NCI-H2227 (cell line): ENCODE data around the gene E2F4.

Source experiments
- DNase-seq: peaks from one replicate; lab custom pipeline; 2025; ENCODE audit not compliant: unreplicated experiment; lab: John Stamatoyannopoulos, UW

Gene E2F4

DNA sequence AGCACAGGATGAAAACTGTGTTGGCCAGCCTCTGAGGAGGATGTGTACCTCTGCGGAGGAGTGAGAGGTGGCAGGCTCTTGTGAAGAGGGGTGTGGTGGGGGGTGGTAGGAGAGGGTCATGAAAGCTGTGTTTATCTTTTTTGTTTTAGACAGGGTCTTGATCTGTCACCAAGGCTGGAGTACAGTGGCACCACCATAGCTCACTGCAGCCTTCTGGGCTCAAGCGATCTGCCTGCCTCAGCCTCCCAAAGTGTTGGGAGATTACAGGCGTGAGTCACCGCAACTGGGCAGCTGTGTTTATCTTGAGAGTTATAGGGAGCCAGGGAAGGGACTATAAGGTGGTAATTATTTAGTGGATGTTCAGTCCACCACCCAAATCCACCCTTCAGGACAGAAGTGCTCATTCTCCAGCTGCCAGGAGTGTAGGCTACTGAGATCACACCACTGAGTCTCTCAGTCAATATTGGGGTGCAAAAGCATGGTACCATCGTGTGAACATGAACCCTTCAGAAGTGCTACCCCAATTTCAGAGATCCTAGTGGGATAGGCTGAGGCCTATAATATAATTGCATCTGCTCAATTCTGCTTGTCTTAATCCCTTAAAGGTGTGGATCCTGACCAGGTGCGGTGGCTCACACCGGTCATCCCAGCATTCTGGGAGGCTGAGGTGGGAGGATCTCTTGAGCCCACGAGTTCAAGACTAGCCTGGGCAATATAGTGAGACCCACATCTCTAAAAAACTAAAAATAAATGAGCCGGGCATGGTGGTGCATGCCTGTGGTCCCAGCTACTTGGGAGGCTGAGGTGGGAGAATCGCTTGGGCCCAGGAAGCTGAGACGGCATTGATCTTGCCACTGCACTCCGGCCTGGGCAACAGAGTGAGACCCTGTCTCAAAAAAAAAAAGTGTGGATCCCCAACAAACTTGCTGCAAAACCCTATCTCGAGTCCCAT lies 1.2 kb upstream of the E2F4 start:
- DNase-seq: no peak

DNA sequence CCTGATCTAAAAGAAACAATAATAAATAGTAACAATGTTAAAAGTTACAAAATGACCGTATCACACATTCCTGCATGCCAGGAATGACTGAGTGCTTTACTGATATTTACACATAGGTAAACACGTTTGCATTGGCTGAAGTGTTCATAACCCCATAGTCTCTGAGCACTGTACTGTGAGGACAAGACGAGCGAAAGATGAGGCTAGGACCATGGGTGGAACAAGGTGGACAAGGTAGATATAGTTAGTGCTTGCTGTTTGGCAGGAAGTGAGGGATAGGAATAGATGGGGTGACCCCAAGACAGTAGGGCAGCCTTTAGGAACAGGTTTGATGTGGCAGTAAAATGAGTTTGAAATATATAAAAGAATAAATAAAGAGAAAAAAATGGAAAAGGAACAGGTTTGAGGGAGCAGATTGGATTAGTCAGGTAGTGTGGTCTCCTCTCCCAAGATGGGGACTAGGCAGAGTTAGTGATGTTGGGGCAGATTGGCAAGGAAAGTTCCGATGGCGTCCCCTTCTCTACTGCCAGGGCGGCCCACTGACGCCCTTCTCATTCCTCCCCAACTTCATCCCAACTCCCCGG lies 452 bp upstream of the E2F4 start:
- DNase-seq: no peak

- no peak for DNase-seq
These were observed 916 bp downstream of the E2F4 start for GRCh38 chr16:67192781-67193361.

GRCh38 chr16:67193536-67193935 lies 1.6 kb downstream of the E2F4 start:
- no peak for DNase-seq

DNA sequence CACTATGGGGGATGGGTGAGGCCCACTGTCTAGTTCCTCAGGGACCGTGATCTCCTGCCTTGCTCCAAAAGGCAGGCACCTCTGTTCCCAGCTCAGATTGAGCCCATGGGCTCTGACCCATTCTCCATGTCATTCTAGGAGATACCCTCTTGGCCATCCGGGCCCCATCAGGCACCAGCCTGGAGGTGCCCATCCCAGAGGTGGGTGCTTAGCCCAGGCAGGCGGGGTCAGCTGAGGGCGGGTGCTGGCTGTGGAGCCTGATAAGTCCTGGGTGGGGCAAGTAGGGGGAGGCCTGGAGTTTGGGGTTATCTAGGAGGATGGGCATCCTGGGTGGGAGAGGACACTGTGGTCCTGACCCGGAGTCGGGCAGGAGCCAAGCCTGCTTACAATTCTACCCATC lies 2.3 kb downstream of the E2F4 start:
- no peak for DNase-seq

- no peak for DNase-seq
These were observed 3.7 kb downstream of the E2F4 start for GRCh38 chr16:67195676-67196075.

GRCh38 chr16:67196881-67197280 lies 4.9 kb downstream of the E2F4 start:
- DNase-seq: no peak

- no peak for DNase-seq
These were observed 5.7 kb downstream of the E2F4 start for GRCh38 chr16:67197704-67198103.

- DNase-seq: no peak
These were observed 6.3 kb downstream of the E2F4 start for GRCh38 chr16:67198238-67198734.

DNA sequence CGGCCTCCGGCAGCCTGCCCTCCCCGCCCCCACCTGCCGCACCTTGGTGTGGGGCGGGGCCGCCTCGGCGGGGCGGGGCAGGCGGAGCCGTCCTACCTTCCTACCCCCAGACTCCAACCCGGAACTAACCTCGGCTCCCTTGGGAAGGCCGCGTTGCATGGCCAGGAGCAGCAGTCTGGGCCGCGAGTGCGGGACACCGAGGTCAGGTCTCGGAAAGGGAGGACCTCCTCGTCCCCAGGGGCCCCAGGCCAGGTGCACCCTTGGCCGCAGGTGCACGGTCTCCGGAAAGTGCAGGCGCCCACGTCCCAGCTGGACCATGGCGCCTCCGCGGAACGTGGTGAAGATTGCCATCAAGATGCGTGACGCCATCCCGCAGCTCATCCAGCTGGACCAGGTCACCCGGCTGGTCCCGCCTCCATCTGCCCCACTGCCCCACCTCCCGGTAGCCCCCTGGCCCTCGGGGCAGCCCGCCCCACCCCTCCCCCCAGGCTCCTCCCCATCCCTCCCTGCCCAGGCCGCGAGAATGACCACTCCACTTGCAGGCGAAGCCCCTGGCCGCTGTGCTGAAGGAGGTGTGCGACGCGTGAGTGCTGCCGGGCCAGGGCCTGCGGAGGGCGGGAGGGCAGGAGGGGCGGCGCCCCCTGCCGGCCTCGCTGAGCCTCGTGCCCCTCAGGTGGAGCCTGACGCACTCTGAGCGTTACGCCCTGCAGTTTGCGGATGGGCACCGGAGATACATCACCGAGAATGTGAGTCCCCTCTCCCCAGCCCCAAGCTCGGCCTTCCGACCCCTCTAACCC lies 7.3 kb downstream of the E2F4 start, which contains the start of gene ELMO3:
Gene ELMO3 (plus strand): TSS at position 121 of the 797 bp plus-strand sequence. CDS start 196 bp downstream, at position 317.
- DNase-seq: no peak

DNA sequence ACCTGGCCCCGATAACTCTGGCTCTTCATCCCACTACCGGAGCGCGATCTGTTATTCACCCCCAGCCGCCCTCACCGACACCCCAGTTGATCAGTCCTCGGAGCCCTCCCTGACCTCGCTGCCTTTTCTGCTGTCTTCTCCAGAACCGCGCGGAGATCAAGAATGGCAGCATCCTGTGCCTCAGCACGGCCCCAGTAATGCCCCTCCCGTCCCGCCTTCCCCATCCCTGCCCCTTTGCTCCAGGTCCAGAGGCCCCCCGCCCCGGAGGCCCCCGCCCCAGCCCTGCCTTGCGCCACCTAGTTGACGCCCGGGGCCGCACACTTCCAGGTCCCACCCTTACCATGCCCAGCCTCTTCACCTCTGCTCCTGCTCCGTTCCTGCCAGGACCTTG lies 7.8 kb downstream of the E2F4 start:
- DNase-seq: no peak

DNA sequence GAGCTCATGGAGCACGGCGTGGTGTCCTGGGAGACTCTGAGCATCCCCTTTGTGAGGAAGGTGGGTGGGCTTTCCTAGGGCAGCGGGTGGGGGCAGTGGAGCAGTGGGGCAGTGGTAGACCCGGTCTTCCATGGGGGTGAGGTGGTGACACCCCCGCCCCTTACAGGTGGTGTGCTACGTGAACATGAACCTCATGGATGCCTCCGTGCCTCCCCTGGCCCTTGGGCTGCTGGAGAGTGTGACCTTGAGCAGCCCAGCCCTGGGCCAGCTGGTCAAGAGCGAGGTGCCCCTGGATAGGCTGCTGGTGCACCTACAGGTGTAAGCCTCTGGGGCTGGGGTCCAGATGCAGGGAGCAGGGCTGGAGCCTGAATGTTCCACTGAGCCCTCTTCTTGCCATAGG lies 8.5 kb downstream of the E2F4 start:
- DNase-seq: no peak

GRCh38 chr16:67201411-67202345 lies 9.7 kb downstream of the E2F4 start:
- no peak for DNase-seq

- no peak for DNase-seq
These were observed 10.5 kb downstream of the E2F4 start for GRCh38 chr16:67202426-67202825.

DNA sequence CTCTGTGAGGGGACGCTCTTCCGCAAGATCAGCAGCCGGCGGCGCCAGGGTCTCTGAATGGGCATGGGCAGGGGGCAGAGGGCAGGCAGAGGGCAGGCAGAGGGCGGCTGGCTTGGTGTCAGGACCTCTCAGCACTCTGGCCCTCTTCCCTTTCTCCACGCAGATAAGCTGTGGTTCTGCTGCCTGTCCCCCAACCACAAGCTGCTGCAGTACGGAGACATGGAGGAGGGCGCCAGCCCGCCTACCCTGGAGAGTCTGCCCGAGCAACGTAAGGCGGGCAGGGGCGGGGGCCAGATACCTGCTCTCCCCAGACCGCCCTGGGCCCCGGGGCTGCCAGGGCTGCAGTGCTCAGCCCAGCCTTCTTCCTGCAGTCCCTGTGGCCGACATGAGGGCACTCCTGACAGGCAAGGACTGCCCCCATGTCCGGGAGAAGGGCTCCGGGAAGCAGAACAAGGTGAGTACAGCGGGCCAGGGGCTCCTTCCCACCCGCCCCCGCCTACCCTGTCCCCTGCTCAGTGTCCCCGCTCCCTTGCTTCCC lies 11.1 kb downstream of the E2F4 start:
- no peak for DNase-seq

DNA sequence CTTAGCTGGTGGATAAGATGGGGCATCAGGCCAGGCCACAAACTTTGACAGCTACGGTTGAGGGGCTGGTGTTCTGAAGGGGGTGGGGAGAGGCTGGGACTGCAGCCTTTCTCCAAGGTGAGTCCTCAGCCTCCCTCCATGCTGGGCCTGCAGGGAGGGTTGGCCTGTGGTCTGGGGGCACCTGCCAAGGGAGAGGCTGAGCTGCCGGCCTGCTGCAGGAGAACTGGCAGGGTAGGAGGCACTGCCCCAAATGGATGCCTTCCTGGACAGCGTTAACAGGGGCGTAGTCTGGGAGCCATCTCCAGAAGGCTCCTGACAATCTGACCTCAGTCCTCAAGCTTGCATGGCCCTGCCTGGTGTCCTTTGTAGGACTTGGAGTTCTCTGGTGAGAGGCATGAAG lies 12.1 kb downstream of the E2F4 start:
- DNase-seq: no peak

DNA sequence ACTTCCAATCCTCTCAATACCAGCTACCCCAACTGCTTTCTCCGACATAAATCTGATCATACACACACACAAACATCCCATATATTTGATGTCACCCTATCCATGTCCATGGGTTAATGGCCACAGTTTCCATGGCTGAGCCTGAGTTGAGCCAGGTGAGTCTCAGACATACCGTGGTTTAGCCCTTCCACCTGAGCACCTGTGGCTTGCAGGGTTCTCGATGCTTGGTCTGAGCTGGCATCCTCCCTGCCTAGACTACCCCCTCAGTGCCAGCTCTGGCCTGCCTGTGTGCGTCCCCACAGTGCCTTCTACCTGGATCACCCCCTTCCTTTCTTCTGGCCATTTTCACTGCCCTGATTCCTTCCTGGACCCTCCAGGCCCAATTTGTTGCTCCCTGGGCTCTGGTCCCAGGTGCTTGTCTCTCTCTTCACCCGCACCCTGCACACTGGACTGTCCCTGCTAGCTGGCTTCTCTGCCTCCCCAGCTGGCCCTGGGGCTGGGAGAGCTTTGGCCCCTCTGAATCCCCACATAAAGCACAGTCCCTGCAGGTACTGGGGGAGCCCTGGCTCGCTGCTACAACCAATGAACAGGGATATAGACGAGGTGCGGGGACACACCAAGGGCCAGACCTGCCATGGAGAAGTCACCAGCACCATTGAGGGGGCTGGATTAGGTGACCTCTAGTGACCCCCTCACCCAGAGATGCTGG lies 14.3 kb downstream of the E2F4 start:
- no peak for DNase-seq

DNA sequence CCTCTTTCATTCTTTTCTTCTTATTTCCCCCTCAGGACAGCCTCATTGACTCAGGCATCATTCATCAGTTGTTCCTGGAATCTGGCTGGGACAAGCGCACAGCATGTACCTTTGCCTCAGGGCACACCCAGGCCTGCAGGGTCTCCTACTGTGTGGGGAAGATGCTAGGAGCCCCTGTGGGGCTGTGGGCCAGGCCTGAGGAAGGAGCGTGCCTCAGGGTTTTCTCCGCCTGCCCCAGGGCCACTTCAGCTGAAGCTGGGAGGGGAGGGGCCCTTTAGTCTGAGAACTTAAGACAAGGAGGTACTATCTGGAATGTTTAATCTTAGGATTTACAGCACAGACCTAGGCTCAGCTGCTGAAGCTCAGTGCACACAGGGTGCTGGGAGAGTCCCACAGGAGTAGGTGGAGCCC lies 14.9 kb downstream of the E2F4 start:
- no peak for DNase-seq
